ENCODE results near the gene CCBE1.

The CCBE1 gene

DNA sequence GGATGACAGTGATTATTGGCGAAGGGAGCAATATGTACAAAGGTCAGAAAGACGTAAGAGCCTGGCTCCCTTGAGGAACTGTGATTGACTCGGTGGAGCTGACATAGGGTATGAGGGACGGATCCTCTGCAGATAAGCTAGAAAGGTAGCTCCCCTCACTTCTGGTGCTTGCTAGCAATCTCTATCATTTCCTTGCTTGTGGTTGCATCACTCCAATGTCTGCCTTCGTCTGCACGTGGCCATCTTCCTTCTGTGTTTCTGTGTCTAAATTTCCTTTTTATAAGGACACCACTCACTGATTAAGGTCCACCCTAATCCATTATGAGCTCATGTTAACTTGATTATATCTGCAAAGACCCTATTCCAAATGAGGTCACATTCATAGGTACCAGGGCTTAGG is 315.3 kb downstream of the CCBE1 start:
- no peak for DNase-seq

Measured in NCI-H187 (cell line).